Measurements from ENCODE around the gene SOBP. TPM values are rescaled to one million over a fixed set of nuclear protein-coding genes. Genes with fewer than 3 reads are reported as not detected.

The SOBP gene
- total RNA-seq, 4 donors from 2014 or later, result 2.6 to 21.2 (median 8.7) TPM

GRCh38 chr6:107490566-107491137 lies 735 bp downstream of the SOBP start:
- H3K27ac ChIP-seq, result peak overlapping the region; percentile 85 to 95
- DNase-seq, result peak in 1 of 2 donors; percentile 25

GRCh38 chr6:107491138-107491609 lies 1.3 kb downstream of the SOBP start:
- Histone ChIP-seq H3K27ac (peak overlapping the region; percentile 85 to 95), H3K4me3 (peak overlapping the region; percentile 63 to 66), H3K36me3 (no peaks in the 10 kb centered on the region), H3K9me3 (no peaks in the 10 kb centered on the region), H3K27me3 (no peaks in the 10 kb centered on the region), H3K4me1 (no peaks in the 10 kb centered on the region)
- intact Hi-C loops (cut with DNase I; ENCODE audit: low total_unique reads), result no loop called here
- DNase-seq, result peak; percentile 65 to 75
- TF ChIP-seq CTCF (IDR thresholded peaks at IDR 0.05) (no peak), POLR2A (IDR thresholded peaks at IDR 0.05) (no peak)

More at GRCh38 chr6:107490566-107491137, 735 bp downstream of the SOBP start:
- Histone ChIP-seq H3K4me1 (no peaks in the 10 kb centered on the region), H3K4me3 (peak overlapping the region; percentile 63 to 66), H3K27me3 (no peaks in the 10 kb centered on the region), H3K9me3 (no peaks in the 10 kb centered on the region), H3K36me3 (no peaks in the 10 kb centered on the region)
- TF ChIP-seq CTCF (IDR thresholded peaks at IDR 0.05) (no peak), POLR2A (IDR thresholded peaks at IDR 0.05) (no peak)
- intact Hi-C loops (cut with DNase I; ENCODE audit: low total_unique reads), result no loop called here

- TF ChIP-seq CTCF (IDR thresholded peaks at IDR 0.05) (no peak), POLR2A (IDR thresholded peaks at IDR 0.05) (no peak)
- Histone ChIP-seq H3K4me1 (no peaks in the 10 kb centered on the region), H3K9me3 (no peaks in the 10 kb centered on the region), H3K27me3 (no peaks in the 10 kb centered on the region), H3K27ac (peak overlapping the region; percentile 65 to 85), H3K36me3 (no peaks in the 10 kb centered on the region), H3K4me3 (peak overlapping the region; percentile 63 to 66)
- intact Hi-C loops (cut with DNase I; ENCODE audit: low total_unique reads), result no loop called here
- DNase-seq, result peak; percentile 21 to 27
Measured at GRCh38 chr6:107491760-107492660, 2.1 kb downstream of the SOBP start.

GRCh38 chr6:107493158-107494057 lies 3.5 kb downstream of the SOBP start:
- intact Hi-C loops (cut with DNase I; ENCODE audit: low total_unique reads), result no loop called here
- H3K27me3 ChIP-seq, result no peaks in the 10 kb centered on the region
- H3K4me1 ChIP-seq, result no peaks in the 10 kb centered on the region
- peak overlapping the region; percentile 17 to 66 for H3K4me3 ChIP-seq
- DNase-seq, result no peak
- no peak for TF ChIP-seq POLR2A (IDR thresholded peaks at IDR 0.05)
- no peak for TF ChIP-seq CTCF (IDR thresholded peaks at IDR 0.05)
- peak overlapping the region; percentile 62 to 65 for H3K27ac ChIP-seq
- H3K9me3 ChIP-seq, result no peaks in the 10 kb centered on the region
- no peaks in the 10 kb centered on the region for H3K36me3 ChIP-seq
